ENCODE results near the gene LHX8.
"Not testable (repeated sequence)": the region's sequence is repeated elsewhere in the genome, so short reads cannot be mapped to it uniquely, and the experiment has no call there.

Gene LHX8

DNA sequence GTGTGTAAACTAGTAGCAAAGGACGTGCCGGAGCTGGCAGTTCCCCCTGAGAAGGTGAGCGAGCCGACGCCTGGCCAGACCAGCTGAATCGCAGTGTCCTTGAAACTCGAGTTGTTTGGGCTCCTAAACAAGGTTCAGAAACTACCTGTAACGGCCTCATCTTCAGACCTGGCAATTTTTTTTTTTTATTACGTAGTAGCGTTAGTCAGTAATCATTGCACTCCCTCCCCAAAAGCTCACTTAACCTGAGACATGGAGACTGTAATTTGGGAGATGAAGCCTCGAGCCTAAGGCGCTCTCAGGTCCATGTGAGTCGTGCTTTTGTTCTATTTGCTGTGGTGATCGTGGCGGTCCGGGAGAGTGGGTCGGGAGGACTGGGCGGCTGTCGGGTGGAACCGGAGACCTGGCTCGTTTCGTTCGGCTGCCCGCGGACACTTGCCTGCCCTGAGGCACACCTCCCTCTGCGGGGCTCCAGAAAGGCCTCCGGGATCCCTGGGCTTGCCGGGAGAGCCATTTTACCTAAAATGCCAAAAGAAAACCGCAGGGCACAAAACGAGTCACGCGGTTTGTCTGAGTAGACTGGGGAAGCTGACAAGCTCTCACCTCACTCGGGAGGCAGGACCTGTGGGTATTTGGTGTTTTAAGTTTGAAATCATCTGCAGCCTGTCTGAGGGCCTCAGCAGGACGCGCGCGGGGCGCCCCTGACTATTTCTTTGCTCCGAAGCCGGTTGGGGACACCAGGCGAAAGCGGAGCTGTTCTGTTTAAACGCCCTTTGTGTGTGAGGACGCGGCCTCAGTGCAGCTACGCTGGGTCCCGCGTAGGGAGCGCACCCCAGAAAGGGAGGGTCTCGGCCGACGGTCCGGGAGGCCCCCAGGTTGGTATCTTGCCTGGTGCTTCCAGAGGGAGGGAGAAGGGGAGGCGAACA, 722 bp downstream of the LHX8 start:
- DNase-seq = no peak

DNA sequence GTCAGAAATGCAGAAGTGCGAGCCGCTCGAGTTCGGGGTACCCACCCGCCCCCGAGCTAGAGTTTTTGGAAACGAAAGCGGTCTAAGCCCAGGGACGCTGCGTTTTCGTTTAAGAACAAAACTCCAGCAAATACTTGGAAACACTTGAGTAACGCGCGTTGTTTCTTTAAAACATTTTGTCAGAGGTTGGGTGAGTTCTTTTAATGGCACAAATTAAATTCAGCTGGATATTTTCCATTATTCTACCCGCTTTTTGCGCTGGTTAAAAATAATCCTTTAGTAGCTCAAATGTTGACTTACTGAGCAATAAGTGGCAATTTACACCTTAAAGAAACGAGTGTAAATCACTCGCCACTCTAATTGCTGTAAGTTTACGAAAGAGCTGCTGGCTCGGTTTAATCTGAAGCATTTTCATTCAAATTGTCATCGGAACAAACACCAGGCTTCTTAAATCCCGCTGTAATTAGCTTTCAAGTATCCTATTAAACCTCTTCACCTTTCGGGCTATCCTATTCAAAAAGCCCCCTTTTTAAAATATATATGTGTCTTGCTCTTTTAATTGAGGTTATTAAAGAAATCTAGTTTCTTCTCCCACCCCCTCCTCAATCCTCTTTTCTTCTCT, 1.5 kb downstream of the LHX8 start:
- DNase-seq = no peak

DNA sequence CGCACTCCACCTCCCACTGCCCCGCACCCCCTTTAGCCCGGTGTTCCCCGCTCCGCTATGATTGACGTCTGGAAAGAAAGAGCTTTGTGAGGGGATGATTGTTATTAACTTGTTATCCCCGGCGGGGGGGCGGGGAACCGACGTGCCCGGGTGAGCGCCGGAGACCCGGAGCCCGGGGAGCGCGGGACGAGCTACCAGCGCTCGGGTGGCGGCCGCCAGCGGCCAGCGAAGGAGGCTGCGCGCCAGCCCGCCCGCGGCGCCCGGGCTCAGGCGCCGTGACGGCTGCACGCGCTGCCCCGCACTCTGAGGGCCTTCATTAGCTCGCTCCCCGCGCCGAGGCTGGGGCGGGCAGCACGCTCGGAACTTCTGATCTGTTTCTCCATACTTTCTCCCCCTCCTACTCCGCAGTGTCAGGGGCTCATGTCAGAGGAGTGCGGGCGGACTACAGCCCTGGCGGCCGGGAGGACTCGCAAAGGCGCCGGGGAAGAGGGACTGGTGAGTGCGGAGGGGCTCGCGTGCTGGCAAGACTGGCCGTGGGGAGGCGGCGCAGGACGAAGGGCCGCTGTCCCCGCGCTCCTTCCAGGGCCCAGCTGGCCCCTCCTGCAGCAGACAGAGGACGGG, 2.1 kb downstream of the LHX8 start:
- DNase-seq = no peak

DNA sequence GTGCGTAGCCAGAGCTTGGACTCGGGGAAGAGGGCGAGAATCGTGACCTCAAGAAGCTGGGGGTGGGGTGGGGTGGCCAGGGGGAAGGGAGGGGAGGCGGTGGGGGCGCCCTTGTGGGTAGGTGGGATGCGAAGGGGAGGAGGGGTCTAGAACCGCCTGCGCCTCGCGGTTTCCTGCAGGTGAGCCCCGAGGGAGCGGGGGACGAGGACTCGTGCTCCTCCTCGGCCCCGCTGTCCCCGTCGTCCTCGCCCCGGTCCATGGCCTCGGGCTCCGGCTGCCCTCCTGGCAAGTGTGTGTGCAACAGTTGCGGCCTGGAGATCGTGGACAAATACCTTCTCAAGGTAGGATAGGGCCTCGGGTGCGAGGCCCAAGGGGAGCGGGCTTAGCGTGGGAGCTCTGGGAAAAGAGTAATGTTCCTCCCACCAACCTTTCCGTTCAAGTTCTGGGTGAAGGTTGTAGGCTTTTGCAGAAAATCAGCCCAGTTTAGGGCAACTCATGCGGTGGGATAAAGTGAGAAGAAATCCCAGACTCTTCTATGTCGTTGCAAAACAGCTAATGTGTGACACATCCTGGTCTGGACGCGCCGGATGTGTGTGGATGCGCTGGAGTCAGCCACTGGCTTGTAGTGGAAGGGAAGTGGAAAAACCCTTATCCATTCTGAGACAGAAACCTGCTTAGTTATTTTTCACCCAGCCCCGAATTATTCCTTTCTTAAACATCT, 2.9 kb downstream of the LHX8 start:
- no peak for DNase-seq

DNA sequence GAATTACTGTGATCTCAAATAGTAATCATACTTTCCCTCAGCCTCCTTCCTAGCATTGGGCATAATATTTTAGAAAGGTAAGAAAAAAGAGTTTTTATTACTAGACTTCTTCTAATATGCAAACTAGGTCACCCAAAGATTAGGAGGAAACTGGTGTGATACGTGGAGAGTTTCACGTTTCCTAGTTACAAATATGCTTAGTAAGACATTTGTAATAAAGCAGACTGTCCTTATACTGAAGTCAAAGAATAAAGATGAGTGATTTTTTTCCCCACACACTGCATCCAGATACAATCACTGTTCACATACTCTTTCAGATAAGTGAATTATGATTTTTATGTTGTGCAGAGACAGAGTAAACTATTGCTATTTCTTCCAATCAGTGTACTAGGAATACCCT, 17.9 kb downstream of the LHX8 start:
- DNase-seq = no peak

DNA sequence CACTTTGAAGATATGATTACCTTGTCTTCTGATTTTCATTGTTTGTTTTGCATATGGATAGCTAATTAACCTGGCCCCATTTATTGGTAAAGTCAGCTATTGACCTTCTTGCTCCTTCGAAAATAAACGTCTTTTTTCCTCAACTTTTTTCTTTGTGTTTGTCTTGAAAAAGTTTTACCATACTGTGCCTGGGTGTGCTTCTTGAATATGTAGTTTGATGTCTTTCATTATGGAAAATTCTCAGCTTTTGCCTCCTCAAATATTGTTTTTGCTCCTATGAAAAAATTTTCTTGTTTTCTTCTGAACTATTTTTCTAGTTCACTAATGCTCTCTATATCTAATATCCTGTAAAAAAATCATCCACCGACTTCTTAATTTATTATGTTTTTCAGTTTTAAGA, 25.0 kb downstream of the LHX8 start:
- no peak for DNase-seq

DNA sequence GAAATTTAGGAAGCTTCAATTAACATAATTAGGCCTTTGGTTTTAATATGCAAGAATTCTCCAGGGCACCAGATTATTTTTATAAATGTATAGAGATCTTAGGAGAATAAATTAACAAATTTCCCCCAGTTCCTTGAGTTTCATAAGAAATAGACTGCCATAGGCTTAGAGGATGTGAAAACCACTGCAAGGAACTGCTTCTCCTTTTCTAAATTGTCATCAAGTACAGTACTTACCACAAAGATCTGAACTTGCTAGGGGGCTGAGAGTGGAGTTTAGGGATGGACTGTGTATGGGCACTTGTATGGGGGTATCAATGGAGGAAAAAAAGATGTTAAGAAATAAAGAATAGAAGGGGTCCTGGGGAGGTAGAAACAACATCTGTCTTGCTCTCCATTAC, 31.1 kb downstream of the LHX8 start:
- DNase-seq = no peak

DNA sequence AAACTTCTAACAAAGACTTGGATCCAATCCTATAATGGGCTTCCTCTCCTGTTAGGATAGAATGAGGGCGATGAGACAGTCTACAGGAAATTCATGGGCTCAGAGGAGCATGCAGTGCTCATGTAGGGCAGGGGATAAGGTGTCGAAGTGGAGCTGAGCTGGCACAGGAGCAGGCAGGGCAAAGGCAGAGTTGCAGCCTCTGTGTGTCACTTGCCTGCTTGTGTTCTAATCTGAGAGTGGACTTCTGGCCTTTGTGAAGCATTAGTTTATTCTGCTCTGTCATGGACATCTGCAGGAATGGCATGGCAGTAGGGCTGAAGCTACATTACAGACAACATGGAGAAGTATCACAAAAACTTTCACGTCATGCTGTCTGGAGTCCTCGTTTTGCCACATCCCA, 32.6 kb downstream of the LHX8 start:
- no peak for DNase-seq

DNA sequence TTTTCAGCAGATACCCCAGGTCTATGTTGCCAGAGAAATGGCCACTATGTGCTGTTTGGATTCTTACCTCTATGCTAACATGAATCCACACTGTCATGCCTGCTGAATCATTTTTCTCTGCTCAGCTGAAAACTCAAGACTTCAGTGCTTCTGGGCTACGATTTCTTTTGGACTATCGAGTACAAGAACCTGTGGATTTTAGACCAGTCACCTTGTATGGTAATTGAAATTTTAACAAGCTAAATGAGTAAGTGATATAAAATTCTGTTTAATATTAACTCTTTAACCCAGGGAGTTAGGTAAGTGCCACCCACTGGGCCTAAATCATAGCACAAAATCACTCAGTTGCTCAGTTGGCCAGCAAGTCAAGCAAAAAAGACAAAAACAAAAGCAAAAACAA, 35.8 kb downstream of the LHX8 start:
- no peak for DNase-seq

DNA sequence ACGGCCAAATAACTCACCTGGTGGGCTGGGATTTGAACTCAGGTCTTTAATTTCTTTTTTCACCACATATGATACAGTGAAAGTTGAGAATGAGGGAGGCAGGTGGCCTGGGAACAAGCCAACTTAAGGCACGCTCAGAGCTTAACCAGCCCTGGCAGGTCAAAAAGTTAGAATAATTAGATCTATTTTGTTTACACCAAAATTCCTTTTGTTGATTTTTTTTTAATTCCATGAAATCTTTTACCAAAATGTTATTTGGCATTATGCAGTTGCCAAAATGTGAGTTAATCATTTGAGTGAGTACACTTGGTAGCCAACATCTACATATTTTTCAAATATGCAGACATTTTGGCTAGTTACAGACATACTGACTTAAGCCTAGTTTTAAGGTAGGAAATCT, 36.8 kb downstream of the LHX8 start:
- DNase-seq = no peak

DNA sequence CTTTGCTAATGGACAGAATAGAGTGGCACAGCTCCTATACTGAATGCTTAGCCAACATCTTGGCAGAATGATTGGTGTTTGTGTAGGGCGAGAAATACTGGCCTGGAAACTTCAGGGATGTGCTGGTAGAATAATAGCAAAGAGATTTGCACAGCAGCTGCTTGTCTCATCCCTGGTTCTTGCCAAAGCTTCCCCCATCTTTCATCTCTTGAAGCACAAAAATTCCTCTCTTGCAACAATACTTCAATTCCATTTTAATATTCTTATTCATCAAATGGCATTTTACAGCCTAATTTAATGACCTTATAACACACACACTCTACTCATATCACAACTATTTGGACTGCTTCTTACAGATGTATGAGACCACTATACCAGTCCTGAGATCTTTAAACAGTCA, 37.7 kb downstream of the LHX8 start:
- DNase-seq = no peak

DNA sequence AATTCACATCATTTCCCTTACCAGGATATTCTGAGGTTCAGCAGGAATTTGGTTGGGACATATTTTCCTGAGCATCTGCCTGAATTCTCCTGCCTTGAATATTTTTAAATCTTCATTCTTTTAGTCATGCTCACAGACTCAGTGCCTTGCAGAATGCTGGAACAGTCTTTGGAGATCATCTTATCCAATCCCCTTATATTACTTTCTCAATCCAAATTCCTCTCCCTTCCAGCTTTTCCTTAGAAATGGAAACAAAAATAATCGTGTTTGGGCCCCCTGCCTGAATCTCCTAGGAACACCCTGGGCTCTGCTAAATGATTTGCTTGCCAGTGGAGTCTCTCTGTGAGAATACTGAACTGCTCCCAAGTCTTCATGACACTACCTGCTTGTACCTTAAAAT, 38.4 kb downstream of the LHX8 start:
- no peak for DNase-seq

DNA sequence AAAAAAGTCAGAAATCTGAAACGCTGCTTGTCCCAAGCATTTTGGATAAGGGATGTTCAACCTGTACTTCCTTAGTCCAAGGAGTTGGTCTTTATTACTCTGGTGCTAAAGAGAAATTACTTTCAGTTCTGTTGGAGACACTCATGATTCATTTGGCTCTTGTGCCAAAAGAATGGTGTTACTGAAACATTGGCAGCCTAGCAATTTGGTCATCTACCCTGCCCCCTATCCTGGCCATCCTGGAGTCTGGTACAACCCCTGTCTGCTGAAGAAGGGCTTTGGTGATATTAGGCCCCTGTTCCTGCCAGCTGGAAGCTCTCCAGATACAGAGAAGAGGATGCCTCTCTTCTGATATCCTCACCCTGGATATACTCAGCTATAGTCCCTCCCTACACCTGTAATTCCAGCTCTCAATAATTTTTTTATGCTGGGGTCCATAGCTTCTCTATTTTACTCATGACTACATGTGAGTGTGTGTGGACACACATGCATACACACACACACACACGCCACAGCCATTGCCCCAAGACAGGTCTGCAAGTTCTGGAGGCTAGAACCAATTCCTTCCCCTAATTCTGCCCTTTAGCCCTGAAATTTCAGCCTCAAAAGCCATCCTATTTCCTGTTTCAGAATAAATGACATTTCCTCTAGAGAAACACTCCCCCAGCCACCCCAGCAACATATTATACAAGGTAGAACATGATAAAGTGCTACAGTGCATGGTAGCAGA, 40.0 kb downstream of the LHX8 start:
- DNase-seq = no peak

DNA sequence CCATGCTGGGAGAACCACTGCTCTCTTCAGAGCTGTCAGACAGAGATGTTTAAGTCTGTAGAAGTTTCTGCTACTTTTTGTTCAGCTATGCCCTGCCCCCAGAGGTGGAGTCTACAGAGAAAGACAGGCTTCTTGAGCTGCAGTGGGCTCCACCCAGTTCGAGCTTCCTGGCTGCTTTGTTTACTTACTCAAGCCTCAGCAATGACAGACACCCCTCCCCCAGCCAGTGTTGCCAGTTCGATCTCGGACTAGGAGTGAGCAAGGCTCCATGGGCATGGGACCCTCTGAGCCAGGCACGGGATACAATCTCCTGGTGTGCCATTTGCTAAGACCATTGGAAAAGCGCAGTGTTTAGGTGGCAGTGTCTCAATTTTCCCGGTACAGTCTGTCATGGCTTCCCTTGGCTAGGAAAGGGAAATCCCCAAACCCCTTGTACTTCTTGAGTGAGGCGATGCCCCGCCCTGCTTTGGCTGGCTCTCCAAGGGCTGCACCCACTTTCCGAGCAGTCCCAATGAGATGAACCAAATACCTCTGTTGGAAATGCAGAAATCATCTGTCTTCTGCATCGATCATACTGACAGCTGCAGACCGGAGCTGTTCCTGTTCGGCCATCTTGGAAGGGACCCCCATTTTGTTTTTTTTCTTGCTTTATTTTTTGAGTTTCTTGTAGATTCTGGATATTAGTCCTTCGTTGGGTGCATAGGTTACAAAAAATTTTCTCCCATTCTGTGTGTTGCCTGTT, 47.2 kb downstream of the LHX8 start:
- not testable (repeated sequence) for DNase-seq

DNA sequence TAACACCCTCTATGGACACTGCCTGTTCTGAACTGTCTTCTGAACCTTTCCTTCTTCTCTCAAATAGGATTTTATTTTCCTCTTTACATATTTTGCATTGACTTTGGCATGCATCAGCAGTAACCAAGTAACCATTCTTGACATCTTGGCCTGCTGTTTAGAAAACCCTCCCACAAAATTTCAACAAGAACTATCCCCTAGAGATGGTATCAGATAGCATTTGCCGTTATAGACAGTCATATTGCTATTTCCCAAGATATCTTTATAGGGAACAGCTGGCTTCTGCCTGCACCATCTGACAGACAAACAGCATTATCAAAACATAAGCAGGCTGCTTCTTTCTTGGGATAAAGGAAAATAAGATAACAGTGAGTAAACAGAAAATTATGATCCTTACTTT, 54.7 kb downstream of the LHX8 start:
- no peak for DNase-seq

DNA sequence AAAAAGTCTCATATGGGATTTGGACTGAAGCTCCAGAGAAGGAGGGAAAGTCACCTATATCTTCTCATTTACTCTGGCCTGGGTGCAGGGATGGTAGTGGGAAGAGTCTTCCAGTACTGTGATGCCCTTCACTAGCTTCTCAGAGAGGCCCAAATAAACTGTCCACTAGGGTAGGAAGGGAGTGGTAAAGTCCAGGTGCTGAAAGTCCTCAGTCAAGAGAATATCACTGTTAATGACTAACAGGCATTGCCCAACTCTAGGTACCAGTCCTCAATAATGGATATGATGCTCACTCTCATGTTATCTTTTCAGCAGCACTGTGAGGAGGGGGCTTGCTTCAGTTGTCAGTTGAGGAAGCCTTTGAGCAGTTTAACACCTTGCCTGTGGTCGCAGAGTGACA, 64.0 kb downstream of the LHX8 start:
- no peak for DNase-seq

DNA sequence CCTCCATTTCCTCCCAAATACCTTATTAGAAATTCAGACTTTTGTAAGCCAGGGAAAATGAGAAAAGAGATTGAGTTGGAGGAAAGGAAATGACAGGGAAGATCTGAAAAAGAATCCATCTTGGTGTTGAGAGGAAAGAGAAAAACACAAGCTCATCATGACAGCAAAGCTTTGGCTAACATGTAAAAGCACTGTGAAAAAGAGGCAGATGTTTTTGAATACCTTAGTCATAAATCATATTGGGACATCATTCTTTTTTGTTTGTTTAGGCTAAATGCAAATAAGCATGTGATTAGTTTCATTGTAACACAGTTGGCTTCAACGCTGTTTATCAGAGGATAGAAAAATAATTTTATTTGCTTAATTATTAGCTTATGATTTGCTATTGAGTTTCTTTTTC, 64.6 kb downstream of the LHX8 start:
- DNase-seq = no peak

DNA sequence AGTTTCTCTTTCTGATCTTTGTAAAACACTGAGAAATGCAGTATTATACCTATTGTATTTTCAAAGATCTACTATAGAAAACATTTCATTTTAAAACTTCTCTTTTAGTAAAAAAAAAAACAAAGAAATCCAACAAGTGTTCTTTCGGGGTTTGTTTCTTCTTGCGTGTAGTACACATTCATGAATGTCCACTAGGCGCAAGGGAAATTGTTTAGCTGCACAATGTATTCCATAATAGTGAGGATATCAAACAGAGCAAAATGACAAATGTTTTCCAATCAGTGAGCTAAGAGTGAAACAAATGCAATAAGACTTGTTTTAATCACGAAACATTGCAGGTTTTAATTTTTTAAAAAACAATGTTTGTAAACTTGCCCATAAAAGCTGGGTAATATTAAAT, 68.6 kb downstream of the LHX8 start:
- no peak for DNase-seq

DNA sequence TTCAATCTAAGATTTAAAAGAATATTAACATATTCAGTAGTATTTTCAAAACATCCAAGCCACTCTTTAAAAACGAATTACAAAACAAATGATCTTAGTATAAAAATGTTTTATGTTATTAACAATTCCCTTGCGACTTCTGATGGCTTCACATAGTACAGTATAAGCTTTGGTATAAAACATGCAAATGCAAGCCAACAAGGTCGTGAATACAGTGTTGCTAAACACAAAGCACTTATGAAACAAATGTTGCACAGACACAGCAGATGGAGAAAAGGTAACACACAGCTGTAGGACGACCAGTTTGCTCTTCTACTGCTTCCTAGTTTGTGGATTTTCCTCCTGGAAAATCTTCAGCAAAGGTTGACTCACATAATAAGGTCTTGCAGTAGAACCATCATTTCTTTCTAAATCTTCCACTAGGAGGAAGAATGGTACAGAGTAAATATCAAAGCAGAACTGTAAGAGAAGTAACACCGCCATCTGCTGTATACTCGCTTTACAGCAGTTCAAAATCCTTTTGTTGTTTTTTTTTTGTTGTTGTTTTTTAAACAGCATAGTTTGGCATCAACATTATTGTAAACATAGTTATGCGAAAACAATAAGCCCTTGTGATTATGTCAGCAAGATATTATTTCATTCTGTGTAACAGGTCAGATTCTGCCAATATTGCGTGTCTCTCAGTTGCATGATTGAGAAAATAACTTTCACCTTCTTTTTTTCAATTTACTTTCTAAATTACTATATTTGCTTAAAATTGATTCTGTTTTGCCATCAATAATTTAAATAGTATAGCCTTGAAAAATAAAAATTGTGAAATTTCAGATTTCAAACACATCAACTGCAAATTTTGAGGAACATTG, 69.5 kb downstream of the LHX8 start:
- DNase-seq = no peak

DNA sequence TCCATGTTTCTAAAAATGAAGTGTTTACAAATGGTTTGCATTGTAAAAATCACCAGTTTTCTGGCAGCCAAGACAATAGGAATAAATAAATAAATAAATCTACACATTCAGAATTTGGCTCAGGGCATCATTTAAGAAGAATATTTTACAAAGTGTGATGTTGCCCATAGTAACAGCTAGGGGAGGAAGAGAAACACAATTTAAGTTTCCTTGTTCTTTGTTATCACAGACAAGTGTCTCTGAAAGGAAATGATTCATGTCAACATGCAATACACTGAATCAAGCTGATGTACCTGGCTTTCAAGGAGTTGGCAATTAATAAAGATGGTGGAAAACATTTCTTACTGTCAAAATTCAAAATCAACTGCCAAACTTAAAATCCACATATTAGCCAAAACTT, 74.7 kb downstream of the LHX8 start:
- no peak for DNase-seq

All from activated naive CD4-positive, alpha-beta T cell treated with Interleukin-2 at 50 U/mL for 16 hours (primary cell).